Measurements from ENCODE around the gene ZFP62.

The ZFP62 gene

DNA sequence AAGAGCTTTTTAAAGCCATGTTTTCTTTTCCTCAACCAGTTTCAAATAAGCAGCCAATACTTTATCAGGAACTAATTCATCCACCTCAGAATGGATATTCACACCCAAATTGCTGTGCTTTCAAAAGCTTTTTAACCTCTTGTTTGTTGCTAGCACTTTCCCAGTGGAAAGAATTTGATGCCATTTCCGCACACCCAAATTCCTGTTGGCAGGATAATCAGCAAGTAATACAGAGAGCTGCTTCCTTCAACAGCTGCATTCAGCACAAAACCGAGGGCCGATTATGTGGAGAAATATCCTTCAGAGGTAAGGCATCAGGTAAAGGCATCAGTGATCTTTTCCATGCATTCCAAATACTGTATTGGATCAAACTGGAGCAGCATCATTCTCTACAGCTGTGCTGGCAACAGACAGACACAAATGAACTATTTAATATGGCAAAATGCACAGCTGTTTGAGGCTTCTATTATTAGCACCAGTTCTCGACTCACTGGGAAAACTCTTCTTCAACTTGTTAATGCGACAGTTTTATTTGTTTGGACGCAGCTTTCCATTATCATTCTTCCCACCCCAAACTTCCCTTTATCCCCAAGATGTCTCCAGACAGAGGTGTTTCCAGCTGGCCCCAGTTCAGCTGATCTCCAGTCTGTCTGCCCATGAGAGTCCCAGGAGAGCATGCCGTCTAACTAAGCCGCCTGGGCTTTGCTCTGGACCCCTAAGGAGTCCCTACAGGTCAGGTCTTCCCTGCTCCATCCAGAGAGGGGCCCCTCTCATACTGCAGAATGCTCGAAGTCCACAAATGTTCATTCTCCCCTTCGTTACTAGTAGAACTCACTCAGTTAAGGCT lies 36.2 kb downstream of the ZFP62 start:
- DNase-seq = no peak
- Histone ChIP-seq H3K4me3 (ENCODE audit: low read depth, low read length) (no peak overlapping the region), H3K36me3 (replicated peaks) (no peaks in the 10 kb centered on the region), H3K27ac (no peak overlapping the region), H3K27me3 (replicated peaks) (no peaks in the 10 kb centered on the region)
- in situ Hi-C loops (cut with HindIII; ENCODE audit: low pct_ligation_motif_present, low sequenced_read_pairs) = no loop called here
- TF ChIP-seq, protein P1, sequence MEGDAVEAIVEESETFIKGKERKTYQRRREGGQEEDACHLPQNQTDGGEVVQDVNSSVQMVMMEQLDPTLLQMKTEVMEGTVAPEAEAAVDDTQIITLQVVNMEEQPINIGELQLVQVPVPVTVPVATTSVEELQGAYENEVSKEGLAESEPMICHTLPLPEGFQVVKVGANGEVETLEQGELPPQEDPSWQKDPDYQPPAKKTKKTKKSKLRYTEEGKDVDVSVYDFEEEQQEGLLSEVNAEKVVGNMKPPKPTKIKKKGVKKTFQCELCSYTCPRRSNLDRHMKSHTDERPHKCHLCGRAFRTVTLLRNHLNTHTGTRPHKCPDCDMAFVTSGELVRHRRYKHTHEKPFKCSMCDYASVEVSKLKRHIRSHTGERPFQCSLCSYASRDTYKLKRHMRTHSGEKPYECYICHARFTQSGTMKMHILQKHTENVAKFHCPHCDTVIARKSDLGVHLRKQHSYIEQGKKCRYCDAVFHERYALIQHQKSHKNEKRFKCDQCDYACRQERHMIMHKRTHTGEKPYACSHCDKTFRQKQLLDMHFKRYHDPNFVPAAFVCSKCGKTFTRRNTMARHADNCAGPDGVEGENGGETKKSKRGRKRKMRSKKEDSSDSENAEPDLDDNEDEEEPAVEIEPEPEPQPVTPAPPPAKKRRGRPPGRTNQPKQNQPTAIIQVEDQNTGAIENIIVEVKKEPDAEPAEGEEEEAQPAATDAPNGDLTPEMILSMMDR (IDR thresholded peaks at IDR 0.05; ENCODE audit: low read depth, low read length, missing control alignments) = no peak

DNA sequence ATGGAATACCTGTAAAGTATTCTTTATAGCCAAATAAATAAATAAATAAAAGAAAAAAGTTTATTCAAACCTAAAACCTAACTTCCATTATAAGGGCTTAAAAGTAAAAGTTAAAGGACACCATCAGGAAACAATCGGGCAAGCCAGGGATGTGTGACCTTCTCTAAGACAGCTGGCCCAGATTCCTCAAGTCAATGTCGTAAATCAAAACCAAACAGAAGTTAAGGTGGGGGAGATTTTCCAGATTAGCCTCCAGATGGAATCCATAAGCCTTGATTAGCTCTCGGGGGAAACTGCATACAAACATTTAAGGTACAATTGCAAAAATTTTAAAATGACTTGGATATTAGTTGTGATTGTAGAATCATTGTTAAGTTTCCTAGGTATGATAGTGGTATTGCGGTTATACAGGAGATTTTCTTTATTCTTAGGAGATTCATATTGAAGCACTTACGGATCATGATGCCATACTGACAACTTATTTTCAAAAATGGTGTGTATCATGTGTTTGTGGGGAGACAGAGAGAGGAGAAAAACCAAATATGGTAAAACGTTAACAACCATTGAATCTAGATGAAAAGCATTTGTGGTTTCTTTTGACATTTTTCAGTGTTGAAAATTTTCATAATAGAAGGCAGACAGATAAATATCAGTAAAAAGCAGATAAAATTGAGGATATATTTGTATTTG lies 37.0 kb downstream of the ZFP62 start:
- Histone ChIP-seq H3K27me3 (replicated peaks) (no peaks in the 10 kb centered on the region), H3K4me3 (ENCODE audit: low read depth, low read length) (no peak overlapping the region), H3K27ac (no peak overlapping the region), H3K36me3 (replicated peaks) (no peaks in the 10 kb centered on the region)
- no peak for DNase-seq
- TF ChIP-seq, protein P1 (IDR thresholded peaks at IDR 0.05; ENCODE audit: low read depth, low read length, missing control alignments) = no peak
- in situ Hi-C loops (cut with HindIII; ENCODE audit: low pct_ligation_motif_present, low sequenced_read_pairs) = no loop called here

DNA sequence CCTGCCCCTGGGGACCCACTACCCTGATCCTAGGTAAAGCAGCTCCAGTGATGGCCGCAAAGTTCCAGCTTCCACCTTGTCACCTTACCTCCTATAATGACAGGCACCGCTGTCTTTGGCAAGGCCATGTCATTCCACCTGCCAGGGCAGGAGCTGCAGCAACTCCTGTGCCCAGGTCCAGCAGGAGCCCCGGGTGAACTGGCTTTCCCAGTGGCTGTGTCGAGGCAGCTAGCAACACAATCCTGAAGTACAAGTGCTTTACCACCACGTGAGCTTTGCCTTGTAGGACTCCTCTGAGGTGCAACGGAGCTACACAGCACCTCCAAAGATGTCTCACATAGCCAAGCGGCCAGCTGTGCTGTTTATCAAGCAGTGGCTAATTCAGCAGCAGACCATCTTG lies 37.7 kb downstream of the ZFP62 start:
- H3K36me3 ChIP-seq (replicated peaks) = no peaks in the 10 kb centered on the region
- no peak overlapping the region for H3K27ac ChIP-seq
- H3K4me3 ChIP-seq (ENCODE audit: low read depth, low read length) = no peak overlapping the region
- TF ChIP-seq, protein P1 (IDR thresholded peaks at IDR 0.05; ENCODE audit: low read depth, low read length, missing control alignments) = no peak
- DNase-seq = no peak
- in situ Hi-C loops (cut with HindIII; ENCODE audit: low pct_ligation_motif_present, low sequenced_read_pairs) = no loop called here
- H3K27me3 ChIP-seq (replicated peaks) = no peaks in the 10 kb centered on the region

DNA sequence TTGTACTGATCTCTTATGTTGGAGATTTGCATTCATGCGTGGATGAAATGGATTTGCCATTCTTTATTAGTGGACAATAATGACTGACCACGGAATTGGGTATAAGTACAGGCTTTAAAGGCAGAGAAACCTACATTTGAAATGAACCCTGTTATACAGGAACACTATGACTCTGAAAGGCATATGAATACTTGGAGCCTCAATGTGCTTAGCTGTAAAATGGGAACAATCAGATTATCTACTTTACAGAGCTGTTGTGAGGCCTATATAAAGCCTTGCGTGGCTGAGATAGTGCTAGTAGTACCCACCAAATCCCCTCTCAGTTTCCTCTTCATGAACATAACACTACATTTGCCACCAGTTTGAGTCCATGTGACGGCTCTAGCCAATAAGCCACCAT lies 39.5 kb downstream of the ZFP62 start:
- Histone ChIP-seq H3K36me3 (replicated peaks) (no peaks in the 10 kb centered on the region), H3K27ac (no peak overlapping the region), H3K4me3 (ENCODE audit: low read depth, low read length) (no peak overlapping the region), H3K27me3 (replicated peaks) (no peaks in the 10 kb centered on the region)
- TF ChIP-seq, protein P1 (IDR thresholded peaks at IDR 0.05; ENCODE audit: low read depth, low read length, missing control alignments) = no peak
- no peak for DNase-seq
- in situ Hi-C loops (cut with HindIII; ENCODE audit: low pct_ligation_motif_present, low sequenced_read_pairs) = no loop called here

DNA sequence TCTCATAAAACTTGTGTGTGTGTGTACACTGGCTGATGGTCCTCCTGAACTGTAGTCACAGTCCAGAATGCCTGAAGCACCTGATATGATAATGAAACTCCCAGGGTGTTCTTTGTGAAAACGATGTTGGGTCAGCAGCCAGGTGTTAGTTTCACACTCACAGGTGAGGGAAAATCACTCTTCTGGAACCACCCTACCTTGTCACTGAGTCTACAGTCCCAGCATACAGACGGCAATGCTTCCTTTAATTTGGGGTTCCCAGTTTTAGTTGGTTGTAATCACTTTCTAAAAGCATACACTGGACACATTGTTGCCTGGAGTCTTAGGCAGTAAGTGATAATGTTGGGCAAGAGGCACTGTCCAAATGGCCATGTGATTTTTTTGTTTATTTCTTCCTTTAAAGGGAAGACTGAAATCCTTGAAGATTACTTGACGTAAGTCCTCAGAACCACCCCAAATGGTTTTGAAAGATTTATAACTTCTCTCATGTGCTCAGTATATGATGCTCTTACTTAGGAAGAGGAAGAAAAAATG lies 40.2 kb downstream of the ZFP62 start:
- no peak overlapping the region for H3K4me3 ChIP-seq (ENCODE audit: low read depth, low read length)

More for the DNA sequence above, 40.2 kb downstream of the ZFP62 start:
- Histone ChIP-seq H3K27ac (no peak overlapping the region), H3K27me3 (replicated peaks) (no peaks in the 10 kb centered on the region), H3K36me3 (replicated peaks) (no peaks in the 10 kb centered on the region)
- no peak for DNase-seq
- TF ChIP-seq, protein P1 (IDR thresholded peaks at IDR 0.05; ENCODE audit: low read depth, low read length, missing control alignments) = no peak
- in situ Hi-C loops (cut with HindIII; ENCODE audit: low pct_ligation_motif_present, low sequenced_read_pairs) = no loop called here

All from brain microvascular endothelial cell (primary cell).